WTC11 (cell line): Measurements from ENCODE around the gene PARVB. TPM values are rescaled to one million over a fixed set of nuclear protein-coding genes. Genes with fewer than 3 reads are reported as not detected.

Experiments used
- ATAC-seq: fragments of 200-7000 bp; cut with Tn5 transposase; 2 replicates; pipeline ENCODE4 v1.10.0; 2021; ENCODE audit warnings: mild to moderate bottlenecking, moderate library complexity
- CTCF ChIA-PET: fragments of 300-600 bp; sonication (Branson Sonifier 250); formaldehyde crosslinking; loops from one replicate; lab custom pipeline; 2021; ENCODE audit warnings: antibody characterized with exemption; lab: Charles Lee
- POLR2A ChIA-PET: fragments of 350-600 bp; sonication (Branson Sonifier 250); formaldehyde crosslinking; loops from one replicate; lab custom pipeline; 2021; ENCODE audit warnings: antibody characterized with exemption; lab: Charles Lee
- DNase-seq: peaks from one replicate; pipeline ENCODE4 v3.0.0; 2021; ENCODE audit warnings: low spot score
- H3K27ac Mint-ChIP-seq: 2 replicates; pipeline ENCODE4 v1.8.0; 2021; ENCODE audit warnings: mixed read lengths
- H3K27me3 Mint-ChIP-seq: 2 replicates; pipeline ENCODE4 v1.8.0; 2021; ENCODE audit warnings: low read depth, mild to moderate bottlenecking, moderate library complexity, mixed read lengths
- H3K36me3 Mint-ChIP-seq: 2 replicates; pipeline ENCODE4 v1.8.0; 2021; ENCODE audit warnings: mixed read lengths
- H3K4me1 Mint-ChIP-seq: 2 replicates; pipeline ENCODE4 v1.8.0; 2022; ENCODE audit warnings: mixed read lengths
- H3K4me3 Mint-ChIP-seq: 2 replicates; pipeline ENCODE4 v1.8.0; 2021; ENCODE audit warnings: mild to moderate bottlenecking, moderate library complexity, mixed read lengths
- H3K9me3 Mint-ChIP-seq: 2 replicates; pipeline ENCODE4 v1.8.0; 2021; ENCODE audit warnings: mixed read lengths
- ATF1 ChIP-seq: sonication (generic); formaldehyde crosslinking; IDR thresholded peaks from 2 replicates; pipeline ENCODE4 v1.8.1; 2023; ENCODE audit warnings: mild to moderate bottlenecking, moderate library complexity, missing genetic modification reagents
- ELF4 ChIP-seq: sonication (generic); formaldehyde crosslinking; IDR thresholded peaks from 2 replicates; pipeline ENCODE4 v1.8.1; 2022; ENCODE audit warnings: low read depth, mild to moderate bottlenecking, moderate library complexity, missing genetic modification reagents
- EMX1 ChIP-seq: fragments of 250-450 bp; sonication (Bioruptor Pico); IDR thresholded peaks from 2 replicates; pipeline ENCODE4 v1.8.0; 2021; ENCODE audit warnings: mild to moderate bottlenecking
- FOXJ3 ChIP-seq: sonication (generic); formaldehyde crosslinking; IDR thresholded peaks from 2 replicates; pipeline ENCODE4 v1.9.0; 2021; ENCODE audit warnings: missing genetic modification reagents, mild to moderate bottlenecking, borderline replicate concordance
- JUN ChIP-seq: sonication (generic); formaldehyde crosslinking; IDR thresholded peaks from 2 replicates; pipeline ENCODE4 v1.8.0; 2023; ENCODE audit warnings: mild to moderate bottlenecking, missing genetic modification reagents
- MYBL2 ChIP-seq: sonication (generic); formaldehyde crosslinking; IDR thresholded peaks from 2 replicates; pipeline ENCODE4 v1.8.1; 2023; ENCODE audit warnings: mild to moderate bottlenecking, moderate library complexity, missing genetic modification reagents
- NFE2L1 ChIP-seq: sonication (generic); formaldehyde crosslinking; IDR thresholded peaks from 2 replicates; pipeline ENCODE4 v1.8.1; 2023; ENCODE audit warnings: missing genetic modification reagents
- SOX15 ChIP-seq: fragments of 250-450 bp; sonication (Bioruptor Pico); IDR thresholded peaks from 2 replicates; pipeline ENCODE4 v1.9.0; 2021; ENCODE audit warnings: mild to moderate bottlenecking
- SP1 ChIP-seq: sonication (generic); formaldehyde crosslinking; conservative IDR thresholded peaks from 2 replicates; pipeline ENCODE4 v1.8.1; 2022; ENCODE audit warnings: missing genetic modification reagents
- TCF7 ChIP-seq: sonication (generic); formaldehyde crosslinking; IDR thresholded peaks from 2 replicates; pipeline ENCODE4 v1.8.0; 2022; ENCODE audit warnings: mild to moderate bottlenecking, low read depth, missing genetic modification reagents, moderate library complexity
- TEAD4 ChIP-seq: sonication (generic); formaldehyde crosslinking; IDR thresholded peaks from 2 replicates; pipeline ENCODE4 v1.8.0; 2022; ENCODE audit warnings: mild to moderate bottlenecking, missing genetic modification reagents
- ZNF263 ChIP-seq: sonication (generic); formaldehyde crosslinking; IDR thresholded peaks from 2 replicates; pipeline ENCODE4 v1.8.1; 2022; ENCODE audit warnings: low read depth, mild to moderate bottlenecking, moderate library complexity, missing genetic modification reagents
- ZNF396 ChIP-seq: fragments of 250-450 bp; sonication (Bioruptor Pico); IDR thresholded peaks from 2 replicates; pipeline ENCODE4 v1.8.0; 2021; ENCODE audit warnings: mild to moderate bottlenecking, moderate library complexity, borderline replicate concordance
- ZNF416 ChIP-seq: fragments of 250-450 bp; sonication (Bioruptor Pico); IDR thresholded peaks from 2 replicates; pipeline ENCODE4 v1.9.0; 2021; ENCODE audit warnings: mild to moderate bottlenecking, inconsistent platforms
- total RNA-seq: library from RNA; stranded (reverse); gene quantifications from 3 replicates; pipeline ENCODE4 v1.2.3, GENCODE V29; 2021
- TF ChIP-seq, protein P1 (sequence below): sonication (generic); formaldehyde crosslinking; IDR thresholded peaks from 2 replicates; pipeline ENCODE4 v1.8.1; 2023; ENCODE audit warnings: mild to moderate bottlenecking, moderate library complexity, missing genetic modification reagents
- TF ChIP-seq, protein P2 (sequence below): sonication (generic); formaldehyde crosslinking; IDR thresholded peaks from 2 replicates; pipeline ENCODE4 v1.8.1; 2023; ENCODE audit warnings: mild to moderate bottlenecking, missing genetic modification reagents
- TF ChIP-seq, protein P3 (sequence below): fragments of 250-450 bp; sonication (Bioruptor Pico); IDR thresholded peaks from 2 replicates; pipeline ENCODE4 v1.9.0; 2021; ENCODE audit warnings: mild to moderate bottlenecking, borderline replicate concordance
- TF ChIP-seq, protein P4 (sequence below): sonication (generic); formaldehyde crosslinking; IDR thresholded peaks from 2 replicates; pipeline ENCODE4 v1.8.1; 2022; ENCODE audit warnings: low read depth, mild to moderate bottlenecking, moderate library complexity, missing genetic modification reagents, borderline replicate concordance

The PARVB gene
- total RNA-seq, 1 experiment from 2014 or later, result 3.3 TPM

DNA sequence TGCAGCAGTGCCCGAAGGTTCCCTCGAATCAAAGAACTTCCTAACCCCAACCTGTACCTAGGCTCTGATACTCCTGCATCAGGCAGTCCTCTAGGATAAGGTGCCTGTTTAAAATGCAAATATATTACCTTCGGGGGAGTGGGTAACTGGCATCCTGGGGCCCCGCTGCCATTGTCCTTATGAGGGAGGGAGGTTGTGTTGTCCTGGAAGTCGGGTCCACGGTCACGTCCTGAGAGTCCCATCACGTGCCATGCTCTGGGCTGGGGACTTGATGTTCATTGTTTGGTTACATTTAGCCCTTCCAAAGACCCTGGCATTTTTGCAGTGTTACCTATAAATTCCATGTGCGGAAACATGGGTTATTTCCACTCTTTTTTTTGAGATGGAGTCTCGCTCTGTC, 67.6 kb downstream of the PARVB start:
- CTCF ChIA-PET, result no interaction called here
- POLR2A ChIA-PET, result no interaction called here
- no peak for TF ChIP-seq EMX1
- no peak for TF ChIP-seq SOX15 (CRISPR knock-in tag)
- TF ChIP-seq, protein P1, sequence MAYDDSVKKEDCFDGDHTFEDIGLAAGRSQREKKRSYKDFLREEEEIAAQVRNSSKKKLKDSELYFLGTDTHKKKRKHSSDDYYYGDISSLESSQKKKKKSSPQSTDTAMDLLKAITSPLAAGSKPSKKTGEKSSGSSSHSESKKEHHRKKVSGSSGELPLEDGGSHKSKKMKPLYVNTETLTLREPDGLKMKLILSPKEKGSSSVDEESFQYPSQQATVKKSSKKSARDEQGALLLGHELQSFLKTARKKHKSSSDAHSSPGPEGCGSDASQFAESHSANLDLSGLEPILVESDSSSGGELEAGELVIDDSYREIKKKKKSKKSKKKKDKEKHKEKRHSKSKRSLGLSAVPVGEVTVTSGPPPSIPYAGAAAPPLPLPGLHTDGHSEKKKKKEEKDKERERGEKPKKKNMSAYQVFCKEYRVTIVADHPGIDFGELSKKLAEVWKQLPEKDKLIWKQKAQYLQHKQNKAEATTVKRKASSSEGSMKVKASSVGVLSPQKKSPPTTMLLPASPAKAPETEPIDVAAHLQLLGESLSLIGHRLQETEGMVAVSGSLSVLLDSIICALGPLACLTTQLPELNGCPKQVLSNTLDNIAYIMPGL (CRISPR knock-in tag), result no peak
- no peak for TF ChIP-seq JUN (CRISPR knock-in tag)
- TF ChIP-seq TEAD4 (CRISPR knock-in tag), result no peak
- TF ChIP-seq, protein P2, sequence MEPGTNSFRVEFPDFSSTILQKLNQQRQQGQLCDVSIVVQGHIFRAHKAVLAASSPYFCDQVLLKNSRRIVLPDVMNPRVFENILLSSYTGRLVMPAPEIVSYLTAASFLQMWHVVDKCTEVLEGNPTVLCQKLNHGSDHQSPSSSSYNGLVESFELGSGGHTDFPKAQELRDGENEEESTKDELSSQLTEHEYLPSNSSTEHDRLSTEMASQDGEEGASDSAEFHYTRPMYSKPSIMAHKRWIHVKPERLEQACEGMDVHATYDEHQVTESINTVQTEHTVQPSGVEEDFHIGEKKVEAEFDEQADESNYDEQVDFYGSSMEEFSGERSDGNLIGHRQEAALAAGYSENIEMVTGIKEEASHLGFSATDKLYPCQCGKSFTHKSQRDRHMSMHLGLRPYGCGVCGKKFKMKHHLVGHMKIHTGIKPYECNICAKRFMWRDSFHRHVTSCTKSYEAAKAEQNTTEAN (CRISPR knock-in tag), result no peak
- TF ChIP-seq ATF1 (CRISPR knock-in tag), result no peak
- no peak for TF ChIP-seq ZNF396 (CRISPR knock-in tag)
- no peak for TF ChIP-seq ELF4 (CRISPR knock-in tag)
- TF ChIP-seq, protein P3, sequence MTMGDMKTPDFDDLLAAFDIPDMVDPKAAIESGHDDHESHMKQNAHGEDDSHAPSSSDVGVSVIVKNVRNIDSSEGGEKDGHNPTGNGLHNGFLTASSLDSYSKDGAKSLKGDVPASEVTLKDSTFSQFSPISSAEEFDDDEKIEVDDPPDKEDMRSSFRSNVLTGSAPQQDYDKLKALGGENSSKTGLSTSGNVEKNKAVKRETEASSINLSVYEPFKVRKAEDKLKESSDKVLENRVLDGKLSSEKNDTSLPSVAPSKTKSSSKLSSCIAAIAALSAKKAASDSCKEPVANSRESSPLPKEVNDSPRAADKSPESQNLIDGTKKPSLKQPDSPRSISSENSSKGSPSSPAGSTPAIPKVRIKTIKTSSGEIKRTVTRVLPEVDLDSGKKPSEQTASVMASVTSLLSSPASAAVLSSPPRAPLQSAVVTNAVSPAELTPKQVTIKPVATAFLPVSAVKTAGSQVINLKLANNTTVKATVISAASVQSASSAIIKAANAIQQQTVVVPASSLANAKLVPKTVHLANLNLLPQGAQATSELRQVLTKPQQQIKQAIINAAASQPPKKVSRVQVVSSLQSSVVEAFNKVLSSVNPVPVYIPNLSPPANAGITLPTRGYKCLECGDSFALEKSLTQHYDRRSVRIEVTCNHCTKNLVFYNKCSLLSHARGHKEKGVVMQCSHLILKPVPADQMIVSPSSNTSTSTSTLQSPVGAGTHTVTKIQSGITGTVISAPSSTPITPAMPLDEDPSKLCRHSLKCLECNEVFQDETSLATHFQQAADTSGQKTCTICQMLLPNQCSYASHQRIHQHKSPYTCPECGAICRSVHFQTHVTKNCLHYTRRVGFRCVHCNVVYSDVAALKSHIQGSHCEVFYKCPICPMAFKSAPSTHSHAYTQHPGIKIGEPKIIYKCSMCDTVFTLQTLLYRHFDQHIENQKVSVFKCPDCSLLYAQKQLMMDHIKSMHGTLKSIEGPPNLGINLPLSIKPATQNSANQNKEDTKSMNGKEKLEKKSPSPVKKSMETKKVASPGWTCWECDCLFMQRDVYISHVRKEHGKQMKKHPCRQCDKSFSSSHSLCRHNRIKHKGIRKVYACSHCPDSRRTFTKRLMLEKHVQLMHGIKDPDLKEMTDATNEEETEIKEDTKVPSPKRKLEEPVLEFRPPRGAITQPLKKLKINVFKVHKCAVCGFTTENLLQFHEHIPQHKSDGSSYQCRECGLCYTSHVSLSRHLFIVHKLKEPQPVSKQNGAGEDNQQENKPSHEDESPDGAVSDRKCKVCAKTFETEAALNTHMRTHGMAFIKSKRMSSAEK (CRISPR knock-in tag), result no peak
- TF ChIP-seq, all 79 proteins: peak for 0
- Mint-ChIP-seq H3K36me3 (no peaks in the 10 kb centered on the region), H3K27ac (no peak overlapping the region), H3K27me3 (no peaks in the 10 kb centered on the region), H3K4me1 (peaks cover 4% of the 10 kb centered on the region), H3K4me3 (no peak overlapping the region), H3K9me3 (no peaks in the 10 kb centered on the region)
- ATAC-seq (no peak), DNase-seq (no peak)

DNA sequence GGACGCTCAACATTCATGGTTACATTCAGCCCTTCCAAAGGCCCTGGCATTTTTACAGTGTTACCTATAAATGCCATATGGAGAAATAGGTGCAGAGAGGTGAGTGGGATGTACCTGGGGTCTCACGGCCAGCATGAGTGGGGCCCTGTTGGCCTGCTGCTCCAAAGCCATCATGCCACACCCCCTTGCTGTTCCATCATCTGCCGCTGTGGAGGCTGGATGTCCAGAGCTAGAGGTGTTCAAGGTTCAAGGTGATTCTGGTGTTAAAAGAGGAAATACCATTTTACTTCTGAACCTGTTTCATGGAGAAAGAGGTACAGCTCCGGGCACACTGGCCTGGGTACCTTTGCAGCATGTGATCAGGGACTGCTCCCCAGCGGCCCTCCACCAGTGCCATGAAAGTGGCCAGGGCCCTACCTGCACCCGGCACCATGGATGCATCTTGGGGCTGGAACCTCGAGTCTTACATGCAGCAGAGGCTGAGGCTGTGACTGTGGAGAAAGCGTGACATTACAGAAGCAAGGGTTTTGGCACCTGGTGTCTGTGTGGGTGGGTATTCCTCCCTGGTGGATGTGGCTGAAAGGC, 68.6 kb downstream of the PARVB start:
- H3K9me3 Mint-ChIP-seq, result no peaks in the 10 kb centered on the region
- peaks cover 4% of the 10 kb centered on the region for H3K4me1 Mint-ChIP-seq
- no peak for ATAC-seq
- H3K27me3 Mint-ChIP-seq, result no peaks in the 10 kb centered on the region
- CTCF ChIA-PET, result no interaction called here
- H3K27ac Mint-ChIP-seq, result no peak overlapping the region
- no peak for DNase-seq
- no peaks in the 10 kb centered on the region for H3K36me3 Mint-ChIP-seq
- H3K4me3 Mint-ChIP-seq, result no peak overlapping the region
- POLR2A ChIA-PET, result no interaction called here
- TF ChIP-seq, protein P3 (CRISPR knock-in tag), result no peak
- TF ChIP-seq MYBL2 (CRISPR knock-in tag) (no peak), ZNF396 (CRISPR knock-in tag) (no peak), FOXJ3 (CRISPR knock-in tag) (no peak), SP1 (CRISPR knock-in tag) (no peak), ZNF416 (CRISPR knock-in tag) (no peak), TCF7 (no peak), ZNF263 (CRISPR knock-in tag) (no peak), EMX1 (no peak), TEAD4 (CRISPR knock-in tag) (no peak), NFE2L1 (no peak)
- TF ChIP-seq, protein P4, sequence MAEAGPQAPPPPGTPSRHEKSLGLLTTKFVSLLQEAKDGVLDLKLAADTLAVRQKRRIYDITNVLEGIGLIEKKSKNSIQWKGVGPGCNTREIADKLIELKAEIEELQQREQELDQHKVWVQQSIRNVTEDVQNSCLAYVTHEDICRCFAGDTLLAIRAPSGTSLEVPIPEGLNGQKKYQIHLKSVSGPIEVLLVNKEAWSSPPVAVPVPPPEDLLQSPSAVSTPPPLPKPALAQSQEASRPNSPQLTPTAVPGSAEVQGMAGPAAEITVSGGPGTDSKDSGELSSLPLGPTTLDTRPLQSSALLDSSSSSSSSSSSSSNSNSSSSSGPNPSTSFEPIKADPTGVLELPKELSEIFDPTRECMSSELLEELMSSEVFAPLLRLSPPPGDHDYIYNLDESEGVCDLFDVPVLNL, result no peak
- TF ChIP-seq, protein P2 (CRISPR knock-in tag), result no peak
